Nucleus accumbens (tissue), 56 donors: ENCODE data around the gene ASF1B.
"Not testable (repeated sequence)": the region's sequence is repeated elsewhere in the genome, so short reads cannot be mapped to it uniquely, and the experiment has no call there.

Source experiments
- DNase-seq, 56 donors: peaks; one replicate each; lab custom pipeline; 2025; lab: John Stamatoyannopoulos, UW

ASF1B gene

DNA sequence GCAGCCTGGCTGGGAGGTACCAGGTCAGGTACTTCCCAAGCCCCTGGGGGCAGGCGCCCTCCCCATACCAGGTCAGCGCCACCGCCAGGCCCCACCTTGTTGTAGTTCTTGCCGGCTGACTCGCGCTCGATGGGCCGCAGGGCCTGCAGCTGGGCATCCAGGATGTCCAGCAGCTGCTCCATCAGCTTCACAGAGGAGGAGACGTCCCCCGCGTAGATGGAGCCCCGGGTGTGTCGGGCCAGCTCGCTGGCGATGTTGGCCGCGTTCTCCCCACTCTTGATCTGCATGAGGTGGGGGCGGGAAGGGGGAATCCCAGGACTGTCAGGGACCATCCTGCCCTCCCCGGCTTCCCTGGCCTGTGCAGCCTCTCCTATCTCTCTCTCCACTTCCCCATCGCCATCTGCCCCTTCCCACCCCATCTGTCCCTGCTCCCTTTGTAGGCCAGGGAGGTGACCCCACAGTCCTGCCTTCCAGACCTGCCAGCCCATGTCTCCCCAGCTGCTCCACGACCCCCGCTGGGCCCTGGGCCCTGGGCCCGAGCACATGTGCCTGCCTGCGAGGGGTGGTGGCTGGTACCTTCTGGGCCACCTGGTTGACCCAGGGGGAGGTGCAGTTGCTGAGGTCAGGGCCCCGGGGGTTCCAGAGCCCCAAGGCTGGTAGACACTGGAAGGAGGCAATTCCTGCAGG lies 23.8 kb upstream of the ASF1B start:
- DNase-seq, result no peak

DNA sequence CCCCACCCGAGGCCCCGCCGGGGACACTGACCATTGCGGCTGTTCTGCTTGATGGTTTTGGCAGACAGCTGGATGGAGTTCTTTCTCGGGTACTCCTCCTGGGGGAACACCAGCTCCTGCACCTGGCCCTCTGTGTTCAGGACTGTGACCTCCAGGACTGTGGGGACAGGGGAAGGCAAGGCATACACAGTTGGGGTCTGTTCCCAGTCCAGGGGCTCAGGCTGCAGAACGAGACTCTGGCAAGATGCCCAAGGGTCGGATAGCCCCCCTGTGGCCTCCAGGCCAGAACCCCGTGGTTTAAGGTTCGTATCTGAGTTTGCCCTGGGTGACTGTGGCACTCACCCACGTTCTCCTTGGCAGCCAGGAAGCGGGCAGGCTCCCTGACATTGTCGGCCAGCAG lies 22.7 kb upstream of the ASF1B start:
- DNase-seq, result no peak

DNA sequence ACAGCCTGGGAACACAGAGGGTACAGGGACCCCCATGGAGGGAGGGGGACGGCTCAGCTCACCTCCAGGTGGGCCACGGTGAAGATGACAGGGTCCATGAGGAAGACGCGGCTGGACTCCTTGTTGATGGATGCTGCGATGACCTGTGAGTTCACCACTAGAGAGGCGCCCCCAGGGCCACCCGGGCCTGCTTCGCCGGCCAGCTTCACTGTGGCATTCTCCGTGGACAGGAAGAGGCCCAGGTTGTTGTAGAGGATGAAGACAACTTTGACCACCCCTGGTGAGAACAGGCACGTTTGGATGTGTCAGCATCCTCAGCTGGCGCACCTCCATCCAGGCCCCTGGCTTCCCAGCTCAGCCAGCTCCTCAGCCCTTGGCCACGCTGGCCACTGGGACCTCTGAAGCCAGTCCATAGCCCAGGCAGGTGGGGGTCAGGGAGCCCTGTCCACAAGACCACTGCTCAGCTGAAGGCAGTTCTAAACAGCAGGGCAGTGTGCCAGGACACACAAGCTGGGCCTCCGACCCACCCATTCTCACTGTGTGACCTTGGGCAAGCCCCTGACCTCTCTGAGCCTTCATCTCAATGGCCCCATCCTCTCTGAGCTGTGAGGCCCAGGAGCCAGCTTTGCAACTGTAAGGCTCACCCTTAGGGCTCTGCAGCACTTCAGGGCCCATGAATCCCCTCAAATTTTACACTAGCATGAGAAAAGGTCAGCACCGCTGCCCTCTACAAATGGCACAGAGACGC lies 22.1 kb upstream of the ASF1B start:
- no peak for DNase-seq

DNA sequence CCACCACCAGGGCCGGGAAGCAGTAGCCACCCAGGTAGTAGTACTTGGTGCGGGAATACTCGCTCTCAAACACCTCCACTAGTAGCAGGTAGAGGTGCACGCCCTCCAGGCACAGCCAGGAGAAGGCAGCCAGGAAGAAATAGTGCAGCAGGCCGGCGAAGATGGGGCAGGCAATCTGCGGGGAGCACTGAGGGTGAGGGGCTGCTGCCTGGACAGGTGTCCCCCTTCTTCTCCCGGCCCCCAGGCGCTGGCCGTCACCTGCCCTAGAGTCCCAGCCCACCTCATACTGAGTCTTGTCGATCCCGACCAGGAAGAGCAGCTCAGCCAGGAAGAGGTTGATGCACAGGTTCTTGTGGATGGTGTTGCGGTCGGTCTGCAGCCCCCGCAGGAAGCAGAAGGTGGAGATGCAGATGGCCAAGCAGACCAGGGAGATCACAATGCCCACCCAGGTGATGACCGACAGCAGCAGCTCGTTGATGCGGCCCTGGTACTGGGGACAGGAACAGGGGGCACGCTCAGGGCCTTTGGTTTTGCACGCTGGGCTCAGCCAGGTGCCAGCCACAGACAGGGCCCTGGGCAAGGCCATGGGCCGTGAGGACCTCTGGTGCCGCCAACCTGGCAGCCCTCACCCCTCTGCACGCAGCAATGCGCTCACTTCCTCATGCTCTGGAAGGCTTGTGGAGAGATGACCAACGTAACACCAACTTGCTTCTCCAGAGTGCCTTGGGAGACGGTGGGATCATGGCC lies 20.8 kb upstream of the ASF1B start:
- no peak for DNase-seq

DNA sequence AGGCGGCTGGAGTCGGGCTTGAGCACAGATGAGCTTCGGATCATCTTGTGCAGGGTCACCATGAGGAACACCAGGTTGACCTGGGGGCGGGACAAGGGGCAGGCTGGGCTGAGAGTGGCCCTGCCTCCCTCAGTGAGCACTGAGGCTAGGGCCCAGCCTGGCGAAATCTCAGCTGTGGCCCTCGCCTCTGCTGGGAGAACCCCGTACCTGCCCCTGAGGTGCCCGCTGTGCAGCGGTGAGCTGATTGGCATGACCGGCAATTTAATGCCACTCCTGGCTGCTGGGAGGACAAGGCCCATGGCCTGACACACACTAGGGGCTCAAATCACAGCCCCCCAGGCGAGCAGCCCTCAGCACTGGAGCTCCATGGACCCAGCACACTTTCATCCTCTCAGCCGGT lies 19.7 kb upstream of the ASF1B start:
- no peak for DNase-seq

DNA sequence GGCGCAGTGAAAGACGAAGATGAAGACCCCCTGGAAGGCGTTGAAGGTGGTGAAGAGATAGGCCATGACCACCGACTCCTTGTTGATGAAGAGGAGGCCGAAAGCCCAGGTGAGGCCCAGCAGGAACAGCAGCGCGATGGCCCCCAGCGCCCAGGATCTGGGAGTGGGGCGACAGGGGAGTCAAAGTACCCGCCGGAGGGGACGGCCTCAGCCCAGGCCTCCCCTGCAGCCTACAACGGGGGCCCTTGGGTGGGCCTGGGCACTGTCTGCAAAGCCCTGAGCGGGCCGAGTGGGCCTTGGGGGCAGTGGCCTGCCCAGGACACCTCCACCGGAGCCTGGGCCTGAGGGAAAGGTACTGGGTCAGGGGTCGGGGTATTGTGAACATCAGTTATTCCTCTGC lies 19.0 kb upstream of the ASF1B start:
- no peak for DNase-seq

DNA sequence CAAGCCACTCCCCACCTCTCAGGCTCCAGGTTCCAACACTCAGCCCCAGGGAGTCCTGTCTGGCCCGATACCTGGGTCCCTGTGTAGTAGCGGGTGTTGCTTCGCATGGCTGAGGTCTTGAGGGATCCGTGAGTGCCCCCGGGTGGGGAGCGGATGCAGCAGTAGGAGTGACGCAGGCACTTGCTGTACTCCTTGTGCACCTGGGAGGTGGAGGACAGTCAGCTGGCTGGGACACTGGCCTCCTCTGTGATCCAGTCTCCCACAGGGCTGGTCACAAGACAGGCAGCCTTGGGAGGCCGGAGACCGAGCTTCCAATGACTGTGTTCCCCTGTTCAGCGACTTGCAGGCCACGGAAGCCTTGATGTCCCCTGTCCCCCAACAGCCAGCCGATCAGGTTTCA lies 16.3 kb upstream of the ASF1B start:
- no peak for DNase-seq

DNA sequence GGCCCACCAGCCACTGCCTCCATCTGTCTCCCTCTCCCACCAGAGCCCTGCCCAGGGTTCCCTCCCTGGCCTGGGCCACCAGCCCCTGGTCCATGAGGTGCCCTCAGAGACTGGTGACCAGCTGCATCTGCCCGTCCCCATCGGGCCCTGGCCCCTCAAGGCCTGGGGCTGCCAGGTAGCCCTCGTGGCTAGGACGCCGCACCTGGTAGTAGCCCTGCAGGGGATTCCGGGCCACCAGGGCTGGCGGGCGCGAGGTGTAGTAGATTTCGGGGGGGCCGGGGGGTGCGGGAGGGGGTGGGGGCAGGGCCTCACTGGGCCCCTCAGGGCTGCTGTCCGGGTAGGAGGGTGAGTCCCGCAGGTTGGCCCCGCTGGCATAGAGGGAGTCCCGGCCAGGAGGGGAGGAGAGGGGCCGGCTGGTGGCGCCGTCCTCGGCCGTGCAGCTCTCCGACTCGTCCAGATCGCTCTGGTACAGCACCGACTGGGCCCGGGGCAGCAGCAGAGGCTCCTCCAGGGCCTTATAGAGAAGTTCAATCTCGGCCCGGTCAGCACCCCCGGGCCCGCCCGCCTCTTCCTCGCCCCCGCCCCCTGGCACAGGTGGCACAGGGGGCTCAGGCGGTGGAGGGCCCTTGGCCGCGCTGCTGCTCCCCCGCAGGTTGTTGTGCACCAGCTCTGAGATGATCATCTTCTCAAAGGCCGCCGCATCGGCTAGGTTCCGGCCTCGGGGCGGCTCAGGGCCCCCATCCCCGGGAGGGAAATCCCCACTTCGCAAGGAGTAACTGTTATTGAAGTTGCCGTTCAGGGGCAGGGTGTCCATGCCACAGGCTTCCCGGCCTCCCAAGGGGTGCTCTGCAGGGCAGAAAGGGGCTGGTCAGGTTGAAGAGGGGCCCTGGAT lies 14.6 kb upstream of the ASF1B start:
- no peak for DNase-seq

DNA sequence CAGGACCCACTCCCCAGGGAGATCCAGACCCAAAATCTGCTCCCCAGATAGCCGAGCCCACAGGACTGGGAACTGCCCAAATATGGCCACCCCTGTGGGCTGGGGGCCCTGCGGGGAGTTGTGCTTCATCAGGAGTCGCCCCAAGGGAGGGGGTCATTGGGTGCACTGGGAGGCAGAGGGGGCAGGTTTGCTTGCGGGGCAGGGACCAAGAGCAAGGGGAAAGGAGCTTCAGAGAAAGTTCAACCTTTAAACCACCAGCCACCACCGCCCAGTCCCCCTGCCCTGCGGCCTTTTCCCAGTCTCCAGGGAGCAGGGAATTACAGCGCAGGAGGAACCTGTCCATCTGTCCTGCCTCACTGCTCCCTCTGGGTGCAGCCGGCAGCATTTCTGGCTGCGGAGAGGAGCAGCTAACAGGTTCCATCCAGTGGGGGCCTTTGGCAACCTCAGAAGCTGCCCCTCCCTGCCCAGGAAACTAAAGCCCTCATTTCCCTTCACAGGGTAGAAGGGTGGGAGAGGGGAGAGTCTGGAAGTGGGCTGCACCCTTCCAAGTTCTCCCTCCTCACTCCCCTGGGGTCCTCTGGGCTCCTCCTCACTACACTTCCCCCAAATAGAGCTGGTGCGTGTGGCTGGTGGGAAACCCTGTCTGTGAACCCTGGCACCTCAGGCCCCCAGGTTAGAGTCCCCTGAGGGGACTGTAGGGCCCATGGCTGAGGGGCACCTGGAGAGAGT lies 13.8 kb upstream of the ASF1B start:
- no peak for DNase-seq

DNA sequence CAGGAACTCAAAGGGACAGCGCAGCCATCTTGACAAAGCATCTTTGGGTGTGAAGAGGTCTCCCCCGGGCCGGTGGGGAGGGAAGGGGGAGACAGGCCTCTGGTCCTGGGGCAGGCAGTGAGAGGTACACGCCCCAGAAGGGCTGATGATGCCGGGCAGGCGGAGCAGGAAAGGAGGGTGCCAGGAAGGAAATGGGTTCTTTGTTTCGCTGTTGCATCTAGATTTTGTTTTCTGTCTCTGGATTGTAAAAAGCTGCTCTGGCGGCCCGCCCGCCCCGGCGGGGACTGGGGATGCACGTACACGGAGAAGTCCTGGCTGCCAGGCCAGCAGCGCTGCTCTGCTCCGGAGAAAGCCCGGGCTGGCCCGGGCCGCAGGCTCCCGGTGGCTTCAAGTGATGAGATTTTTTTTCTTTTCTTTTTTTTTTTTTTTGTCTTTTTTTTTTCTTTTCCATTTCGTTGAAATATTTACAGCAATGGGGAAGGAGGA lies 13.2 kb upstream of the ASF1B start:
- DNase-seq, result peak in 50 of 56 donors; percentile 12 to 83 (median 48)

DNA sequence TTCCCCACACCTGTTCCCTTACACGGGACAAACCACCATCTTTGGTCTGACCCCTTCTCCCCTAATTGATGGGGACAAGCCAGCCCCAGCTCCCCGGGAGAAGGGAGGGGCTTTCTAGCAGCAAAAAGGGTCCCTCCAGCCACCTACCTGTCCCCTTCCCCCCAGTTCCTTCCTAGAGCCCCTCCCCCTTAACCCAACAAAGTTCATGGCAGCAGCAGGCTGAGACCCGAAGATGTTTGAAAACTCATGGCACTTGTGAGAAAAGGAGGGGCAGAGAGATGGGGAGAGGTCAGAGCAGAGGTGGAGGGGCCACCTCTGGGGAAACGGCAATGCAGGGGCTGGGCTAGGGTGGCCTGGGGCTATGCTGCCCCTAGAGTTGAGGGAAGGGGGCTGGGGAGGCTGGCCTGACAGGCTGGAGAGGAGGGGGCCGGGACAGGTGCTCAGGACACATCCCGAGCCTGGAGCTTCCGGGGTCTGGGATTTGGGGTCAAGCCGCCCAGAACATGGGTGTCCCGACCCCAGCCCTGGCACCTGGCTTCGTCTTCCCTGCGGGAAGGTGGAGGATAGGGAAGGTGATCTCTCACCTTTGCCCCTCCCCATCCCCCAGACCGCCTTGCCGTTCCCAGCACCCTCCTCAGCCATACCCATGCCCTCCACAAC lies 12.5 kb upstream of the ASF1B start:
- no peak for DNase-seq

DNA sequence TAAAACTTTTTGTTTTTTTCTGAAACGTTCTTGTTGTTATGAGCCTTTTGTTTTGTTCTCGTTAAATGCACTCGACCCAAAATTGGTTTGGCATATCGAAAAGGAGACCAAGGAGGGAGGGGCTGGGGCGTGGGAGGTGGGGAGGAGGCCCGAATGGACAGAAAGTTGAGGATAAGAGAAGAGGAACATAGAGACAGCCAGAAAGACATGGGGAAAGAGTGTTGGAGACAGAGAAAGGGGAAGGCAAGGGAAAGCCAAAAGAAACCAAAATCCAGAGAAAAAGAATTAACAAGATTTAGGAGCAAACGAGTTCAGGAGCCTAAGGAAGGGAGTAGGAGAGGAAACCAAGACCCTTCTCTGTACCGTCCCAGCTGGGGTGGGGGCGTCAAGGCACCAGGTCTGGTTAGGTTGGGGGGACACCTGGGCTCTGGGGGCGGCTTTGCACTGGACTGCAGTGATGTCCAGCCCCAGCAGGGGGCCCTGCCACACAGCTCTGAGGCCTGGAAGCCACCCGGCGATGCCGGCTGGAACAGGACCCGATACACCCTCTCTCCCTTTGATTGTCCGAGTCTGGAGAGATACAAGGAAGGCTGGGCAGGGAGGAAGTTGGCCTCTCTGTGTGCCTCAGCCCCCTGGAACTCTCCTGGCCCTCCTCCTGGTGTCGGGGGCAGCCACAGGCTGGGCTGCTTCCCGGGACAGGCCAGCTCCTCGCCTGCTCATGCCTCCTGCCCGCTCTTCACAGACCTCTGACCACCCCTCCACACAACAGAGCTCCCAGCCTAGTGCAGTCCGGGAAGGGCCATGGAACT lies 11.6 kb upstream of the ASF1B start:
- peak in 49 of 56 donors; percentile 8 to 82 (median 52) for DNase-seq

DNA sequence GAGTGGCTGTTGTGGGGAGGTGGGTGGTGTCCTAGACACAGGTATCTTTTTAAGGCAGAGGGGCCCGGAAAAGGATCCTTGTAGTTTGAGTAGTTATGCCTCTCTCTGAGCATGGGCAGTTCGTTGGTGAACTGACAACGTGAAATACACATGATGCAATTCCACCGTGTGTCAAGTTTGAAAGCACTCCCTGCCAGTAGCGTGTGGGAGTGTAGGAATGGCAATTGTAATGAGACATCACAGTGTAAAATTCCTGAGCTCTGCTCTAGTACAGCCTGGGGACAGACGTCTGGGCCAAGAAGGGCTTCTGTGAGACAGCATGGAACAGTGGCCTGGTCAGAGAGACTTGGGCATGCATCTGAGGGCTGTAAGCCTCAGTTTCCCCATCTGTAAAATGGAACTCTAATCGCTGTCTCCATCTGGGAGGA lies 10.4 kb upstream of the ASF1B start:
- DNase-seq, result peak in 13 of 56 donors; percentile 3 to 70 (median 35)

DNA sequence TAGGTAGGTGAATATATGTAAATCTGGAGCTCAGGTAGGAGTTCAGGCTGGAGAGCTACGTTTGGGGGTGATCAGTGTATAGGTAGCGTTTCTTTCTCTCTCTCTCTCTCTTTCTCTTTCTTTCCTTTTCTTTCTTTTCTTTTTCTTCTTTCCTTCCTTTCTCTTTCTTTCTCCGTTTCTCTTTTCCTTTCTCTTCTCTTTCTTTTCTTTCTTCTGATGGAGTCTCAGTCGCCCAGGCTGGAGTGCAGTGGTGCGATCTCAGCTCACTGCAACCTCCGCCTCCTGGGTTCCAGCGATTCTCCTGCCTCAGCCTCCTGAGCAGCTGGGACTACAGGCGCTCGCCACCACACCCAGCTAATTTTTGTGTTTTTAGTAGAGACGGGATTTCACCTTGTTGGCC lies 9.8 kb upstream of the ASF1B start:
- DNase-seq, result not testable (repeated sequence)

DNA sequence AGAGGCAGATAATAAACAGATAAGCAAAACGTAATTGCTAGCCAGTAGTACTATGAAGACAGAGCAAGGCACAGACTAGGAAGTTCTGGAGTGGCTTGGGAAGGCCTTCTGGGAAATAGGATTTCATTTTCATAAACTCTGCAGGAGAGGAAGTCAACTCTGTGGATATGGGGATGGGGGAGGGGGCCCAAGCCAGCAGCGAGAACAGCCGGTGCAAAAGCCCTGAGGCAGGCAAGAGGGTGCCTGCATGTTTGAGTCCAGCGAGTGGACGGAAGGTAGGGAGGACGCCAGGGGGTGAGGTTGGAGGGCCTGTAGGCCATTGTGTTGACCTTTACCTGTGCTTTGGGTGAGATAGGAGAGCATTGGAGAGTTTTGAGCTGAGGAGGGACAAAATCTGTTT lies 9.0 kb upstream of the ASF1B start:
- DNase-seq, result no peak

DNA sequence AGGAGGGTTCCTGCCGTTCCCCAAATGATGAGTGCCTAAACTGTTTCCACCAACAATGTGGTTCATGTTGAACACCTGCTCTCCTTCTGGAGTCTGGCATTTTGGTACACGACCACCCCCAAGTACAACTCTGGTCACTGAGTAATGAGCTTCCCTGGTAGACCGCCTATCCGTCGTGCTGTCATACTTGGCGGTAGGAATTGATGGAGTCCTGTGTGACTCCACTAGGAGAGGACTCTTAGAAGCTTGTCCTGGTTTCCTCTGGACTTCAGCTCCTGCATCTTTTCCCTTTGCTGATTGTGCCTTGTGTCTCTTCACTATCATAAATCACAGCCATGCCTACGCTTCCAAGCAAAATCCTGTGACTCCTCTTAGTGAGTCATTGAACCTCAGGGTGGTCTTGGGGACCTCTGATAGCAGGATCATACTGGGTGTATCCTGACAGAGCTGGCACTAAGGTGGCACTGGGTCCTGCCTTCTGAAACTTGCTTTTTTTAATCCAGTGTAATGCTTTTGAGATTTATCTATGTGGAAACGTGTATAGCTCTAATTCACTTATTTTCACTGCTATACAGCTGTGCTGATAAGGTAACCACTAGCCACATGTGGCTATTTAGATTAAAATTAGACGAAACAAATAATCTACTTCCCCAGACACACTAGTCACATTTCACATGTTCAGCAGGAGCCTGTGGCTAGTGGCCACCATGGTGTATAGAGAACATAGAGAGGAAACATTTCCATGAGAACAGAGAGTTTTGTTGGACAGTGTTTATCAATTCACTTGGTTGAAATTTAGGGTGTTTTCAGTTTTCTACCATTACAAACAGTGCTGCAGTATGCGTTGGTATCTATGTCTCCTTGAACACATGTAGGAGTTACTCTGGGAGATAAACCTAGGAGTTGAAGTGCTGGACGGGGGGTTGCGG lies 6.1 kb upstream of the ASF1B start:
- no peak for DNase-seq

DNA sequence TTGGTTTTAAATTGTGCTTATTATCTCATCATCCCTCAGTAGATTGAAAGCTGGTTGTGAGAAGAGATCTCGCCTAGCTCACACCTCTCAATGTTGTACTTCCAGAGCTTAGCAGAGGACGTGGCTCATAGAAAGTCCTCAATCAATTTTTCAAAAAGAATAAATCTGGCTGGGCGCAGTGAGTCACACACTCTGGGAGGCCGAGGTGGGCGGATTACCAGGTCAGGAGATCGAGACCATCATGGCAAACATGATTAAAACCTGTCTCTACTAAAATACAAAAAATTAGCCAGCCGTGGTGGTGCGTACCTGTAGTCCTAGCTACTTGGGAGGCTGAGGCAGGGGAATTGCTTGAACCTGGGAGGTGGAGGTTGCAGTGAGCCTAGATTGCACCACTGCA lies 4.7 kb upstream of the ASF1B start:
- DNase-seq, result no peak
